DND-41 (cell line): ENCODE results near the gene SYNCRIP.

Experiments used
- ATAC-seq: fragments of 200-7000 bp; cut with Tn5 transposase; 3 replicates; pipeline ENCODE4 v1.9.1; 2021; ENCODE audit warnings: low read depth; ENCODE audit not compliant: insufficient read depth
- DNase-seq: peaks from one replicate; pipeline ENCODE4 v3.0.0-alpha.2; 2020
- H2AFZ ChIP-seq: 2 replicates; pipeline ENCODE4 v1.6.0; 2012; ENCODE audit warnings: low read depth, low read length
- H3K27ac ChIP-seq: 2 replicates; pipeline ENCODE4 v1.5.1; 2012; ENCODE audit warnings: low read length, inconsistent platforms
- H3K27me3 ChIP-seq: fragments of 200-600 bp; sonication (generic); 2 replicates; pipeline ENCODE4 v1.6.0; 2012; ENCODE audit warnings: low read length, mild to moderate bottlenecking, inconsistent platforms; ENCODE audit not compliant: insufficient read depth, poor library complexity
- H3K36me3 ChIP-seq: 2 replicates; pipeline ENCODE4 v1.5.1; 2012; ENCODE audit warnings: low read length, inconsistent platforms; ENCODE audit not compliant: insufficient read depth
- H3K4me1 ChIP-seq: 2 replicates; pipeline ENCODE4 v1.5.1; 2012; ENCODE audit warnings: mild to moderate bottlenecking, low read length; ENCODE audit not compliant: insufficient read depth
- H3K4me2 ChIP-seq: 2 replicates; pipeline ENCODE4 v1.6.0; 2012; ENCODE audit warnings: mild to moderate bottlenecking, moderate library complexity, low read length, inconsistent platforms; ENCODE audit not compliant: insufficient read depth
- H3K4me3 ChIP-seq, 2 experiments: fragments of 200-600 bp in 1 of 2; shearing (Covaris generic) in 1 of 2; 2 replicates each; pipeline ENCODE4 v1.5.1; 2012 to 2016; ENCODE audit warnings: inconsistent platforms in 2 of 2, low read length in 2 of 2, mild to moderate bottlenecking in 2 of 2, low read depth in 1 of 2, moderate library complexity in 1 of 2
- H3K79me2 ChIP-seq: 2 replicates; pipeline ENCODE4 v1.6.0; 2012; ENCODE audit warnings: low read length, inconsistent platforms; ENCODE audit not compliant: insufficient read depth
- H3K9ac ChIP-seq: 2 replicates; pipeline ENCODE4 v1.6.0; 2012; ENCODE audit warnings: low read depth, mild to moderate bottlenecking, inconsistent platforms, low read length, moderate library complexity
- H3K9me3 ChIP-seq: 2 replicates; pipeline ENCODE4 v1.5.1; 2012; ENCODE audit warnings: low read length, moderate library complexity, mild to moderate bottlenecking, inconsistent platforms; ENCODE audit not compliant: insufficient read depth, severe bottlenecking
- H4K20me1 ChIP-seq: 2 replicates; pipeline ENCODE4 v1.6.0; 2012; ENCODE audit warnings: low read length; ENCODE audit not compliant: insufficient read depth
- CTCF ChIP-seq: IDR thresholded peaks from 2 replicates; pipeline ENCODE4 v1.5.1; 2012; ENCODE audit warnings: borderline replicate concordance, low read length, moderate library complexity, mild to moderate bottlenecking; ENCODE audit not compliant: poor library complexity, severe bottlenecking; ENCODE audit errors: extremely low read depth
- EZH2 ChIP-seq: IDR thresholded peaks from 3 replicates; pipeline ENCODE4 v1.6.1; 2012; ENCODE audit warnings: borderline replicate concordance, low read depth, mild to moderate bottlenecking, moderate library complexity, low read length, inconsistent platforms; ENCODE audit not compliant: severe bottlenecking

Gene SYNCRIP

DNA sequence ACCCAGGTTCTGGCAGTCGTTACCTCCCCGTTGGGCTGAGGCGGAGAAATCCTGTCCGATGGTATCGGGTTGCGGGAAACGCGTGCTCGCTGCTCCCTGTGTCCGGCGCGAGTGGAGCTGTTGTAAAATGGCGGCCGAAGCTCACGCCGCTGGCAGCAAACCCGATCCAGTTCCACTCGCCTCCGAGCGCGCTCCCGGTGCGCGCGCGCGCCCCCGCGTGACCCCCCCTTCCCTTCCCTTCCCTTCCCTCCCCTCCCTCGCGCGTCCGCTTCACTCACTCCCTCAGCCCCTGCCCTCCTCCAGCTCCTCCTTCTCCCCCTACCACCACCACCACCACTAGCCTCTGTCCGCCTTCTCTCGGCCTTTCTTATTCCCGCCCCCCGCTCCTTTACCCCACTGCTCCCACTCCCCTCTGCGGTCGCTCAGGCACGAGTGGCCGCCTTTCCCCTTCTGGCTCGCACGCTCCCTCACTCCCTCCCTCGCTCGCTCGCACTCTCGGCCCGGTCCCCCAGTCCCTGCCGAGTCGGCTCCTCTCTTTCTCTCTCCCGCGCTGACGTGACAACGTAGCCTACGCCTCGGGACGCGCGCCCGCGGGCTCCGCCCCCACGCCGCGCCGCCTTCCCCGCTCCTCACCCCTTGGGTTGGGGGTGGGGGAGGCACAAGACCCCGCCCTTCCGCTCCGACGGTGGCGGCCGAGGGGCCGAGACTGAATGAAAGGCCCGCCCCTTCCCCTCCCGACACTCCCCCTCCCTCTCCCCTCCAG, at the start of gene SYNCRIP:
Gene SYNCRIP, minus strand, starts transcription at position 113 of the 763 bp plus-strand sequence. CDS start 1,447 bp downstream, outside the sequence.
- Histone ChIP-seq H3K9ac (peak within 1 kb of the TSS; percentile 97), H3K79me2 (peaks cover 57% of the 10 kb centered on the region), H3K4me1 (peaks cover 42% of the 10 kb centered on the region), H2AFZ (peak within 1 kb of the TSS; percentile 97), H3K4me2 (peak within 1 kb of the TSS; percentile 78), H3K27ac (peak within 1 kb of the TSS; percentile 99), H4K20me1 (peaks cover 40% of the 10 kb centered on the region), H3K36me3 (peaks cover 45% of the 10 kb centered on the region), H3K27me3 (no peaks in the 10 kb centered on the region), H3K9me3 (no peaks in the 10 kb centered on the region), H3K4me3 (peak within 1 kb of the TSS; percentile 68 to 82)
- peak; percentile 78 for ATAC-seq
- no peak for TF ChIP-seq CTCF
- TF ChIP-seq EZH2 = no peak
- DNase-seq = peak; percentile 99

DNA sequence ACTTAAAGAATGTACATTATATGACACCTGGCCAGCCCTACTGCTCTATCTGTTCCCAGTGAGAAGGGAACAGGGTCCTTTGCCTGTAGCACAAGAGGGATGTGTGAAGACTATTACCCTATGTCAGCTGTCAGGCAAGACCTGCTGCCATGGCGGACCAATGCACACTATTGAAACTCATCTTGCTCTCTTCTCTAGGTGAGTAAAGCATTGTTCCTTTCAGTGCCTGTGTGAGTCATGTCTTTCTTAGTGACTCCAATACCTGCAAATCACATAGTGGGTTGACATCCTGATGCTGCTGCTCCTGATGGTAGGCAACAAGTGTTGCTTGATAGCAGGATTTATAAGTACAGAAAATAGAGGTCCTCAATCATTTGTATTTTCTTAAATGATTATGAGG, 48.8 kb upstream of the SYNCRIP start:
- Histone ChIP-seq H4K20me1 (no peaks in the 10 kb centered on the region), H3K4me3 (no peak overlapping the region), H3K27ac (no peak overlapping the region), H3K36me3 (no peaks in the 10 kb centered on the region), H2AFZ (no peak overlapping the region), H3K9me3 (no peaks in the 10 kb centered on the region), H3K4me1 (no peaks in the 10 kb centered on the region), H3K4me2 (no peak overlapping the region), H3K9ac (no peak overlapping the region), H3K79me2 (no peaks in the 10 kb centered on the region), H3K27me3 (no peaks in the 10 kb centered on the region)
- no peak for TF ChIP-seq CTCF
- no peak for TF ChIP-seq EZH2
- DNase-seq (no peak), ATAC-seq (no peak)

GRCh38 chr6:85690071-85690470, 47.4 kb upstream of the SYNCRIP start:
- Histone ChIP-seq H3K4me1 (no peaks in the 10 kb centered on the region), H3K27ac (no peak overlapping the region), H4K20me1 (no peaks in the 10 kb centered on the region), H3K36me3 (no peaks in the 10 kb centered on the region), H3K4me2 (no peak overlapping the region), H3K4me3 (no peak overlapping the region), H3K9ac (no peak overlapping the region), H3K27me3 (no peaks in the 10 kb centered on the region), H3K9me3 (no peaks in the 10 kb centered on the region), H2AFZ (no peak overlapping the region), H3K79me2 (no peaks in the 10 kb centered on the region)
- no peak for DNase-seq
- ATAC-seq = no peak
- TF ChIP-seq CTCF (no peak), EZH2 (no peak)

- Histone ChIP-seq H3K27ac (no peak overlapping the region), H3K79me2 (peaks cover 16% of the 10 kb centered on the region), H3K27me3 (no peaks in the 10 kb centered on the region), H2AFZ (no peak overlapping the region), H3K9ac (no peak overlapping the region), H3K36me3 (no peaks in the 10 kb centered on the region; the same call in 1 of the 2 replicates), H4K20me1 (no peaks in the 10 kb centered on the region), H3K9me3 (no peaks in the 10 kb centered on the region), H3K4me2 (no peak overlapping the region), H3K4me1 (peaks cover 12% of the 10 kb centered on the region), H3K4me3 (no peak overlapping the region)
- TF ChIP-seq EZH2 = no peak
- no peak for TF ChIP-seq CTCF
- DNase-seq (no peak), ATAC-seq (no peak)
These were observed 43.0 kb upstream of the SYNCRIP start for GRCh38 chr6:85685713-85686112.
